PC-3 (cell line): ENCODE measurements around the gene TFAM. TPM values are rescaled to one million over a fixed set of nuclear protein-coding genes. Genes with fewer than 3 reads are reported as not detected.

ENCODE experiments used
- ATAC-seq: fragments of 200-7000 bp; cut with Tn5 transposase; 2 replicates; pipeline ENCODE4 v1.9.1; 2020; ENCODE audit warnings: mild to moderate bottlenecking, moderate library complexity
- BruUV-seq: library from RNA; stranded (reverse); fragments of 400-500 nt; replicated peaks from 2 replicates; lab custom pipeline; 2021; lab: Mats Ljungman, UMichigan
- CTCF ChIA-PET: fragments of 300-600 bp; sonication (Branson Sonifier 250); formaldehyde crosslinking; loops from one replicate; lab custom pipeline; 2022; ENCODE audit warnings: antibody characterized with exemption; lab: Charles Lee
- POLR2A ChIA-PET: fragments of 300-600 bp; sonication (Branson Sonifier 250); formaldehyde crosslinking; loops from one replicate; lab custom pipeline; 2022; ENCODE audit warnings: antibody characterized with exemption; ENCODE audit not compliant: unreplicated experiment; lab: Charles Lee
- DNase-seq: peaks from one replicate; pipeline ENCODE4 v3.0.0-alpha.2; 2015
- H2AFZ ChIP-seq: fragments of 300-600 bp; sonication (generic); 2 replicates; pipeline ENCODE4 v1.6.0; 2016; ENCODE audit warnings: antibody characterized with exemption, low read length
- H3F3A ChIP-seq: fragments of 300-600 bp; sonication (generic); one replicate; pipeline ENCODE4 v1.6.0; 2017; ENCODE audit warnings: antibody characterized with exemption, low read length, control low read depth, mild to moderate bottlenecking; ENCODE audit not compliant: unreplicated experiment
- H3K27ac ChIP-seq: fragments of 300-600 bp; sonication (generic); 2 replicates; pipeline ENCODE4 v1.5.1; 2016; ENCODE audit warnings: mild to moderate bottlenecking, low read length
- H3K27me3 ChIP-seq: fragments of 300-600 bp; sonication (generic); 2 replicates; pipeline ENCODE4 v1.6.1; 2016; ENCODE audit warnings: low read length, mixed read lengths
- H3K36me3 ChIP-seq: fragments of 300-600 bp; sonication (generic); 2 replicates; pipeline ENCODE4 v1.6.1; 2016; ENCODE audit warnings: low read depth, mixed run types, low read length, mixed read lengths
- H3K4me1 ChIP-seq: fragments of 300-600 bp; sonication (generic); 2 replicates; pipeline ENCODE4 v1.5.1; 2016; ENCODE audit warnings: low read length; ENCODE audit not compliant: insufficient read depth
- H3K4me2 ChIP-seq: fragments of 300-600 bp; sonication (generic); 2 replicates; pipeline ENCODE4 v1.6.0; 2016; ENCODE audit warnings: low read length
- H3K4me3 ChIP-seq: fragments of 300-600 bp; sonication (generic); 2 replicates; pipeline ENCODE4 v1.5.1; 2016; ENCODE audit warnings: mild to moderate bottlenecking, low read length, mixed read lengths
- H3K79me2 ChIP-seq: fragments of 300-600 bp; sonication (generic); 2 replicates; pipeline ENCODE4 v1.6.1; 2017; ENCODE audit warnings: low read length, mixed read lengths
- H3K9ac ChIP-seq: fragments of 300-600 bp; sonication (generic); 2 replicates; pipeline ENCODE4 v1.6.0; 2016; ENCODE audit warnings: mild to moderate bottlenecking, low read length
- H3K9me2 ChIP-seq: fragments of 300-600 bp; sonication (generic); replicated peaks from 2 replicates; pipeline ENCODE4 v1.6.1; 2016; ENCODE audit warnings: mixed run types, low read length, mixed read lengths
- H3K9me3 ChIP-seq: fragments of 300-600 bp; sonication (generic); 2 replicates; pipeline ENCODE4 v1.6.1; 2016; ENCODE audit warnings: low read length, mixed read lengths
- H4K20me1 ChIP-seq: fragments of 300-600 bp; sonication (generic); 2 replicates; pipeline ENCODE4 v1.6.1; 2016; ENCODE audit warnings: low read length, mixed read lengths
- EZH2 ChIP-seq: fragments of 300-600 bp; sonication (generic); IDR thresholded peaks from one replicate; pipeline ENCODE4 v1.6.1; 2017; ENCODE audit warnings: antibody characterized with exemption, mild to moderate bottlenecking, low read length; ENCODE audit not compliant: unreplicated experiment
- EZH2phosphoT487 ChIP-seq: fragments of 300-600 bp; sonication (generic); IDR thresholded peaks from 2 replicates; pipeline ENCODE4 v1.6.1; 2018; ENCODE audit warnings: mild to moderate bottlenecking, antibody characterized with exemption, low read length, borderline replicate concordance
- intact Hi-C: fragments of 100-400 bp; cut with micrococcal nuclease; formaldehyde crosslinking; loops from 2 replicates; pipeline ENCODE4 v1.9.0; 2023
- total RNA-seq: library from RNA; depleted of rRNA; stranded (reverse); fragments of >200 nt; gene quantifications from 2 replicates; pipeline ENCODE4 v1.2.3, GENCODE V29; 2014
- TF ChIP-seq, protein P1 (sequence below): fragments of 300-600 bp; sonication (generic); conservative IDR thresholded peaks from 2 replicates; pipeline ENCODE4 v1.5.1; 2017; ENCODE audit warnings: antibody characterized with exemption, low read depth, mild to moderate bottlenecking, low read length

The TFAM gene
- total RNA-seq, 1 experiment from 2014 or later = 121 TPM

DNA sequence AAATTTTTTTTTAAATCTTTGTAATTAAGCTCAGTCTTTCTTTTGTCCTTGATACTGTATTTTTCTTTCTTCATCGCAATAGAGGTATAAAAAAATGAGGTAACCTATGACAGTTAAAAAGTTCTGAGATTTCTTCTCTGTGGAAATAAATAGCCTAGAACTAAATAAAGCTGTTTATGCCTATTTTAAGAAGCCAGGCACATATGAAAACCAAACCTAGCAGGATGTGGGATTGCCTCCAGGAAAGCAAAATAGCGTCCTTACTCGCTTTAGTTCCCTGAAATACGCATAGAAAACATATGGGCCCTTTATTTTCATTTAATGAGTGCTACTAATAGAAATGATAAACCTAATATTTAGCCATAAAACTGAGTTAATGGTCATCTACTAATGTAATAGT lies 43.8 kb upstream of the TFAM start:
- BruUV-seq = no TSS peak
- H2AFZ ChIP-seq = no peak overlapping the region
- POLR2A ChIA-PET = no interaction called here
- DNase-seq (no peak), ATAC-seq (no peak)
- CTCF ChIA-PET = no interaction called here
- H4K20me1 ChIP-seq = peaks cover 34% of the 10 kb centered on the region
- H3K79me2 ChIP-seq = peaks cover 63% of the 10 kb centered on the region
- H3K9me2 ChIP-seq = no peaks in the 10 kb centered on the region
- H3F3A ChIP-seq = no peaks in the 10 kb centered on the region
- no peak overlapping the region for H3K4me3 ChIP-seq
- no peak overlapping the region for H3K27ac ChIP-seq
- no peak overlapping the region for H3K9ac ChIP-seq
- TF ChIP-seq, protein P1, sequence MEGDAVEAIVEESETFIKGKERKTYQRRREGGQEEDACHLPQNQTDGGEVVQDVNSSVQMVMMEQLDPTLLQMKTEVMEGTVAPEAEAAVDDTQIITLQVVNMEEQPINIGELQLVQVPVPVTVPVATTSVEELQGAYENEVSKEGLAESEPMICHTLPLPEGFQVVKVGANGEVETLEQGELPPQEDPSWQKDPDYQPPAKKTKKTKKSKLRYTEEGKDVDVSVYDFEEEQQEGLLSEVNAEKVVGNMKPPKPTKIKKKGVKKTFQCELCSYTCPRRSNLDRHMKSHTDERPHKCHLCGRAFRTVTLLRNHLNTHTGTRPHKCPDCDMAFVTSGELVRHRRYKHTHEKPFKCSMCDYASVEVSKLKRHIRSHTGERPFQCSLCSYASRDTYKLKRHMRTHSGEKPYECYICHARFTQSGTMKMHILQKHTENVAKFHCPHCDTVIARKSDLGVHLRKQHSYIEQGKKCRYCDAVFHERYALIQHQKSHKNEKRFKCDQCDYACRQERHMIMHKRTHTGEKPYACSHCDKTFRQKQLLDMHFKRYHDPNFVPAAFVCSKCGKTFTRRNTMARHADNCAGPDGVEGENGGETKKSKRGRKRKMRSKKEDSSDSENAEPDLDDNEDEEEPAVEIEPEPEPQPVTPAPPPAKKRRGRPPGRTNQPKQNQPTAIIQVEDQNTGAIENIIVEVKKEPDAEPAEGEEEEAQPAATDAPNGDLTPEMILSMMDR = no peak
- no peak for TF ChIP-seq EZH2phosphoT487
- TF ChIP-seq EZH2 = no peak
- no peaks in the 10 kb centered on the region for H3K27me3 ChIP-seq
- H3K9me3 ChIP-seq = no peaks in the 10 kb centered on the region
- H3K4me2 ChIP-seq = no peak overlapping the region
- H3K36me3 ChIP-seq = no peaks in the 10 kb centered on the region
- intact Hi-C loops = no loop called here
- H3K4me1 ChIP-seq = peaks cover 4% of the 10 kb centered on the region

DNA sequence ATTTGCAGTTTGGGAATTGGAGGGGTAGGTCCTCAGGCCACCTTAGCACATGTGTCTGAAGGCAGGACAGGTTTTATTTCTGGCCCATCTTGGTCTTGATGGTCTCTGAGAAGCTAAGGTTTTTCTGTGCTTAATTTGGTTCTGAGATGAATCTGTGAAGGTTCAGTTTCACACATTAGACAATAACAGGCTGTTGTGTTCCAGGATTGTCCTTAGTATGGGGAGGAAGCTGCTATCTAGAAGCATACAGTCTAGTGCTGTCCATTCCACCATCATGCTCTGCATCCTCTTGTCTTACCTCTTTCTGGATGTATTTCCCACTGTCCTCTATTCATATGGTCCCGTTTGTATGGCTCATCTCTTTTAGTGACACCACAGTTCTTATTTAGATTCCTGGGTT lies 43.3 kb upstream of the TFAM start:
- H3F3A ChIP-seq = no peaks in the 10 kb centered on the region
- no peak overlapping the region for H3K9ac ChIP-seq
- H3K27ac ChIP-seq = no peak overlapping the region
- no peak overlapping the region for H3K4me2 ChIP-seq
- intact Hi-C loops = no loop called here
- CTCF ChIA-PET = no interaction called here
- no peaks in the 10 kb centered on the region for H3K9me2 ChIP-seq
- POLR2A ChIA-PET = no interaction called here
- H3K4me3 ChIP-seq = no peak overlapping the region
- DNase-seq (no peak), ATAC-seq (no peak)
- no peaks in the 10 kb centered on the region for H3K27me3 ChIP-seq
- peaks cover 28% of the 10 kb centered on the region; the same call in 1 of the 2 replicates for H4K20me1 ChIP-seq
- H3K79me2 ChIP-seq = peaks cover 59% of the 10 kb centered on the region
- H3K4me1 ChIP-seq = no peaks in the 10 kb centered on the region
- TF ChIP-seq, protein P1 = no peak
- TF ChIP-seq EZH2phosphoT487 (no peak), EZH2 (no peak)
- H3K36me3 ChIP-seq = no peaks in the 10 kb centered on the region
- H2AFZ ChIP-seq = no peak overlapping the region
- BruUV-seq = no TSS peak
- no peaks in the 10 kb centered on the region for H3K9me3 ChIP-seq

DNA sequence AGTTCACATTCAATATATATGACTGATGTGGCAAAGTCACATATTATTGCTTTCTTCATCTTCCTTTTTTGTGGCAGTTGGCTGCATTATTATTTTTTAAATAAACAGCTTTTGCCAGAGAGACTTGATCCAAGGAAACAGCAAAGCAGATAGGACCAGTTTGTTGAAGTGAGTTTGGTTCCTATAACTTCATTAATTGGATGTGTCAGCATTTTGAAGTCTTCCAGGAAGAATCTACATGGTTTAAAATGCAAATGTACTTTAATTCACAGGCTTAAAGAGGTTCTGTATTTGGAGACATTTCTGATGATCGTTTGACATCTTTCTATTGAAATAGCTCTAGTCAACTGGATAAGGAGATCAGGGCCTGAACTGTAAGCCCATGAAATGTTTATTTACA lies 37.2 kb upstream of the TFAM start:
- H3K9me2 ChIP-seq = no peaks in the 10 kb centered on the region
- peaks cover 10% of the 10 kb centered on the region for H3K4me1 ChIP-seq
- no peak overlapping the region for H2AFZ ChIP-seq
- ChIA-PET CTCF (no interaction called here), POLR2A (no interaction called here)
- no peak overlapping the region for H3K9ac ChIP-seq
- H3K4me3 ChIP-seq = no peak overlapping the region
- H3K27me3 ChIP-seq = no peaks in the 10 kb centered on the region
- no peak overlapping the region for H3K4me2 ChIP-seq
- DNase-seq = no peak
- BruUV-seq = no TSS peak
- TF ChIP-seq, protein P1 = no peak
- no peak for TF ChIP-seq EZH2phosphoT487
- no peak for TF ChIP-seq EZH2
- intact Hi-C loops = no loop called here
- H3K9me3 ChIP-seq = no peaks in the 10 kb centered on the region
- H3K79me2 ChIP-seq = peaks cover 52% of the 10 kb centered on the region
- no peak for ATAC-seq
- no peak overlapping the region for H3K27ac ChIP-seq
- peaks cover 4% of the 10 kb centered on the region; the same call in 1 of the 2 replicates for H3K36me3 ChIP-seq
- peaks cover 18% of the 10 kb centered on the region for H4K20me1 ChIP-seq
- no peaks in the 10 kb centered on the region for H3F3A ChIP-seq
